Prostate gland (tissue), 2 donors: ENCODE data around the gene CCNJL. TPM values are rescaled to one million over a fixed set of nuclear protein-coding genes. Genes with fewer than 3 reads are reported as not detected.
A peak's percentile ranks its signal among the peaks of the same experiment; 100 is the strongest.

Experiments
- DNase-seq: peaks from one replicate; pipeline ENCODE4 v3.0.0-alpha.2; 2019; ENCODE audit warnings: low spot score
- H3K27ac ChIP-seq, 2 donors: fragments of 200-600 bp; sonication (generic); 2 replicates each; pipeline ENCODE4 v1.5.1; 2017 to 2019
- H3K27me3 ChIP-seq: fragments of 200-600 bp; sonication (generic); replicated peaks from 2 replicates; pipeline ENCODE4 v1.5.1; 2019; ENCODE audit not compliant: insufficient read depth
- H3K36me3 ChIP-seq, 2 donors: fragments of 200-600 bp; sonication (generic); 1 replicate in 1 of 2; 2 replicates in 1 of 2; pipeline versions ENCODE4 v1.5.1 to v1.8.1; 2017 to 2019
- H3K4me1 ChIP-seq: fragments of 200-600 bp; sonication (generic); replicated peaks from 2 replicates; pipeline ENCODE4 v1.5.1; 2019
- H3K4me3 ChIP-seq, 2 donors: fragments of 200-600 bp; sonication (generic); 2 replicates each; pipeline ENCODE4 v1.5.1; 2017 to 2019
- H3K9me3 ChIP-seq: fragments of 200-600 bp; sonication (generic); 2 replicates; pipeline ENCODE4 v1.5.1; 2017
- POLR2A ChIP-seq: fragments of 450-650 bp; IDR thresholded peaks from one replicate; pipeline ENCODE4 v1.6.1; 2016; ENCODE audit warnings: antibody characterized with exemption, mild to moderate bottlenecking
- POLR2AphosphoS5 ChIP-seq: sonication (generic); formaldehyde crosslinking; IDR thresholded peaks from one replicate; pipeline ENCODE4 v1.6.1; 2017; ENCODE audit warnings: antibody characterized with exemption
- WGBS: methylation state at CpG from one replicate; pipeline ENCODE4 v1.1.5; 2018; 5-methylcytosine and 5-hydroxymethylcytosine counted together
- intact Hi-C: fragments of 100-400 bp; cut with DNase I; formaldehyde crosslinking; loops from one replicate; pipeline ENCODE4 v1.14.2; 2022
- total RNA-seq, 2 donors: library from RNA; depleted of rRNA; stranded (reverse); fragments of >200 nt; gene quantifications; one replicate each; pipeline ENCODE4 v1.1.0, GENCODE V29; 2016
- TF ChIP-seq, protein P1 (sequence below), 4 experiments: fragments of 200-600 bp in 2 of 4; fragments of 450-650 bp in 2 of 4; sonication (generic) in 2 of 4; IDR thresholded peaks; 1 replicate in 3 of 4; 2 replicates in 1 of 4; pipeline ENCODE4 v1.5.1; 2016 to 2019; ENCODE audit warnings: antibody characterized with exemption in 4 of 4, mild to moderate bottlenecking in 2 of 4, moderate library complexity in 2 of 4

CCNJL gene
- total RNA-seq, 2 donors from 2014 or later = 4.1 to 26.7 TPM

GRCh38 chr5:160359242-160359641 is 46.9 kb upstream of the CCNJL start:
- TF ChIP-seq POLR2A = no peak
- no peak for TF ChIP-seq POLR2AphosphoS5
- TF ChIP-seq, protein P1, sequence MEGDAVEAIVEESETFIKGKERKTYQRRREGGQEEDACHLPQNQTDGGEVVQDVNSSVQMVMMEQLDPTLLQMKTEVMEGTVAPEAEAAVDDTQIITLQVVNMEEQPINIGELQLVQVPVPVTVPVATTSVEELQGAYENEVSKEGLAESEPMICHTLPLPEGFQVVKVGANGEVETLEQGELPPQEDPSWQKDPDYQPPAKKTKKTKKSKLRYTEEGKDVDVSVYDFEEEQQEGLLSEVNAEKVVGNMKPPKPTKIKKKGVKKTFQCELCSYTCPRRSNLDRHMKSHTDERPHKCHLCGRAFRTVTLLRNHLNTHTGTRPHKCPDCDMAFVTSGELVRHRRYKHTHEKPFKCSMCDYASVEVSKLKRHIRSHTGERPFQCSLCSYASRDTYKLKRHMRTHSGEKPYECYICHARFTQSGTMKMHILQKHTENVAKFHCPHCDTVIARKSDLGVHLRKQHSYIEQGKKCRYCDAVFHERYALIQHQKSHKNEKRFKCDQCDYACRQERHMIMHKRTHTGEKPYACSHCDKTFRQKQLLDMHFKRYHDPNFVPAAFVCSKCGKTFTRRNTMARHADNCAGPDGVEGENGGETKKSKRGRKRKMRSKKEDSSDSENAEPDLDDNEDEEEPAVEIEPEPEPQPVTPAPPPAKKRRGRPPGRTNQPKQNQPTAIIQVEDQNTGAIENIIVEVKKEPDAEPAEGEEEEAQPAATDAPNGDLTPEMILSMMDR (IDR thresholded peaks at IDR 0.05) = no peak
- H3K27me3 ChIP-seq = no peaks in the 10 kb centered on the region
- H3K9me3 ChIP-seq = no peaks in the 10 kb centered on the region
- WGBS = 6% methylated on average over 1 of the region's 1 CpG
- no peak for DNase-seq
- H3K36me3 ChIP-seq = no peaks in the 10 kb centered on the region
- no peaks in the 10 kb centered on the region for H3K4me1 ChIP-seq
- no peak overlapping the region for H3K4me3 ChIP-seq
- H3K27ac ChIP-seq = no peak overlapping the region
- intact Hi-C loops = no loop called here

- TF ChIP-seq POLR2AphosphoS5 (no peak), POLR2A (no peak)
- TF ChIP-seq, protein P1 (IDR thresholded peaks at IDR 0.05) = no peak
- intact Hi-C loops = no loop called here
- Histone ChIP-seq H3K4me1 (no peaks in the 10 kb centered on the region), H3K9me3 (no peaks in the 10 kb centered on the region), H3K4me3 (no peak overlapping the region), H3K27ac (peak overlapping the region; percentile 14 to 69), H3K36me3 (no peaks in the 10 kb centered on the region), H3K27me3 (no peaks in the 10 kb centered on the region)
- 48% methylated on average over 7 of the region's 7 CpGs for whole genome bisulfite sequencing
- no peak for DNase-seq
These were observed 45.6 kb upstream of the CCNJL start for GRCh38 chr5:160357861-160358411.

- intact Hi-C loops = no loop called here
- no peak for DNase-seq
- H3K4me3 ChIP-seq = no peak overlapping the region
- 66% methylated on average over 7 of the region's 7 CpGs for WGBS
- H3K27ac ChIP-seq = peak overlapping the region; percentile 14 to 69
- no peaks in the 10 kb centered on the region for H3K9me3 ChIP-seq
- no peaks in the 10 kb centered on the region for H3K4me1 ChIP-seq
- TF ChIP-seq POLR2AphosphoS5 = no peak
- no peak for TF ChIP-seq POLR2A
- TF ChIP-seq, protein P1 (IDR thresholded peaks at IDR 0.05) = no peak
- H3K27me3 ChIP-seq = no peaks in the 10 kb centered on the region
- H3K36me3 ChIP-seq = no peaks in the 10 kb centered on the region
These were observed 45.0 kb upstream of the CCNJL start for GRCh38 chr5:160357394-160357793.

GRCh38 chr5:160356550-160357347 is 44.4 kb upstream of the CCNJL start:
- intact Hi-C loops = no loop called here
- Histone ChIP-seq H3K4me3 (no peak overlapping the region), H3K27me3 (no peaks in the 10 kb centered on the region), H3K9me3 (no peaks in the 10 kb centered on the region), H3K36me3 (no peaks in the 10 kb centered on the region), H3K27ac (peak overlapping the region in 1 of 2 donors; percentile 69), H3K4me1 (no peaks in the 10 kb centered on the region)
- WGBS = 68% methylated on average over 7 of the region's 7 CpGs
- no peak for TF ChIP-seq POLR2A
- DNase-seq = no peak

DNA sequence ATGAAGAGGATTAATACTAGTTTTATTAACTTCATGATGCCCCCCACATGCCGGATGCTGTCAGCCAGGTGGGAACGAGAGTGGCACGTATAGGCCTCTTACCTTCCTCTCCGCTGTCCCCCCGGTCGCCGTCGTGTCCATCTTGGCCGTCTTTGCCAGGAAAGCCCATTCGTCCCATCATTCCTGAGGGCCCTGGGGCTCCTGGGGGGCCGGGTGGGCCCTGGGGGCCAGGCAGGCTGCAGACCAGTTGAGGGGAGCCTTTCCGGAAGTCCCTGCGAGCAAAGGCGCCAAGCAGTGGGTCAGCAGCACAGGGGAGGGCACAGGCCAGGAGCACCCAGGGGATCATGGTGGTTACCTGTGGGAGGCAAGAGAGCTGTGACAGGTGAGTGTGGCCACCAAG is 42.3 kb upstream of the CCNJL start:
- H3K27ac ChIP-seq = no peak overlapping the region
- 94% methylated on average over 14 of the region's 14 CpGs for WGBS
- TF ChIP-seq POLR2A (no peak), POLR2AphosphoS5 (no peak)
- TF ChIP-seq, protein P1 (IDR thresholded peaks at IDR 0.05) = no peak
- no peaks in the 10 kb centered on the region for H3K4me1 ChIP-seq
- no peaks in the 10 kb centered on the region for H3K9me3 ChIP-seq
- intact Hi-C loops = no loop called here
- no peak for DNase-seq
- no peaks in the 10 kb centered on the region for H3K27me3 ChIP-seq
- H3K4me3 ChIP-seq = no peak overlapping the region
- H3K36me3 ChIP-seq = no peaks in the 10 kb centered on the region
